GM18526 (cell line): ENCODE results near the gene S100A10.

Source experiments
- POLR2A ChIP-seq: IDR thresholded peaks from 3 replicates; pipeline ENCODE4 v1.6.1; 2011; ENCODE audit not compliant: insufficient read length; ENCODE audit errors: extremely low read depth

S100A10 gene

GRCh38 chr1:151942882-151943281 lies 50.8 kb downstream of the S100A10 start:
- TF ChIP-seq POLR2A: no peak

- no peak for TF ChIP-seq POLR2A
These were observed 53.1 kb downstream of the S100A10 start for GRCh38 chr1:151940541-151940940.

GRCh38 chr1:151939779-151940178 lies 53.9 kb downstream of the S100A10 start:
- no peak for TF ChIP-seq POLR2A

- no peak for TF ChIP-seq POLR2A
These were observed 54.5 kb downstream of the S100A10 start for GRCh38 chr1:151939141-151939540.

- TF ChIP-seq POLR2A: no peak
These were observed 57.0 kb downstream of the S100A10 start for GRCh38 chr1:151936653-151937052.

- no peak for TF ChIP-seq POLR2A
These were observed 57.6 kb downstream of the S100A10 start for GRCh38 chr1:151935894-151936602.

GRCh38 chr1:151935154-151935553 lies 58.5 kb downstream of the S100A10 start:
- no peak for TF ChIP-seq POLR2A

GRCh38 chr1:151934048-151934493 lies 59.6 kb downstream of the S100A10 start:
- TF ChIP-seq POLR2A: no peak
